GM23338 (cell line): ENCODE measurements around the gene MORC4. TPM values are rescaled to one million over a fixed set of nuclear protein-coding genes. Genes with fewer than 3 reads are reported as not detected.

Source experiments
- ATAC-seq: fragments of 200-7000 bp; cut with Tn5 transposase; 3 replicates; pipeline ENCODE4 v1.9.1; 2020
- DNase-seq: peaks from one replicate; pipeline ENCODE4 v3.0.0-alpha.2; 2015; ENCODE audit warnings: low spot score
- H2AFZ ChIP-seq: fragments of 200-600 bp; sonication (generic); 2 replicates; pipeline ENCODE4 v1.8.0; 2016; ENCODE audit warnings: antibody characterized with exemption, mild to moderate bottlenecking, moderate library complexity
- H3F3A ChIP-seq: fragments of 200-600 bp; sonication (generic); replicated peaks from 2 replicates; pipeline ENCODE4 v1.8.0; 2017; ENCODE audit warnings: antibody characterized with exemption, mixed run types, low read depth
- H3K27ac ChIP-seq: fragments of 200-600 bp; sonication (generic); 2 replicates; pipeline ENCODE4 v1.6.1; 2016; ENCODE audit warnings: low read depth
- H3K27me3 ChIP-seq: fragments of 200-600 bp; sonication (generic); 2 replicates; pipeline ENCODE4 v1.8.0; 2016; ENCODE audit warnings: mild to moderate bottlenecking, mixed run types, moderate library complexity; ENCODE audit not compliant: insufficient read depth
- H3K36me3 ChIP-seq: fragments of 200-600 bp; sonication (generic); 2 replicates; pipeline ENCODE4 v1.8.0; 2016; ENCODE audit warnings: mild to moderate bottlenecking; ENCODE audit not compliant: insufficient read depth
- H3K4me1 ChIP-seq: fragments of 200-600 bp; sonication (generic); 2 replicates; pipeline ENCODE4 v1.8.0; 2016; ENCODE audit warnings: mild to moderate bottlenecking, moderate library complexity; ENCODE audit not compliant: insufficient read depth
- H3K4me2 ChIP-seq: fragments of 200-600 bp; sonication (generic); 2 replicates; pipeline ENCODE4 v1.7.1; 2017; ENCODE audit warnings: mixed run types
- H3K4me3 ChIP-seq: fragments of 200-600 bp; sonication (generic); 2 replicates; pipeline ENCODE4 v1.6.1; 2016; ENCODE audit warnings: mixed run types
- H3K79me2 ChIP-seq: fragments of 200-600 bp; sonication (generic); replicated peaks from 2 replicates; pipeline ENCODE4 v1.8.0; 2017; ENCODE audit warnings: mild to moderate bottlenecking; ENCODE audit not compliant: insufficient read depth
- H3K9me2 ChIP-seq: fragments of 200-600 bp; sonication (generic); 2 replicates; pipeline ENCODE4 v1.8.0; 2017; ENCODE audit not compliant: insufficient read depth
- H4K20me1 ChIP-seq: fragments of 200-600 bp; sonication (generic); replicated peaks from 2 replicates; pipeline ENCODE4 v1.8.0; 2017; ENCODE audit warnings: mild to moderate bottlenecking; ENCODE audit not compliant: insufficient read depth
- H3K27ac Mint-ChIP-seq: 2 replicates; pipeline ENCODE4 v1.8.0; 2020; ENCODE audit warnings: inconsistent platforms, mild to moderate bottlenecking, moderate library complexity, mixed read lengths
- H3K27me3 Mint-ChIP-seq: 3 replicates; pipeline ENCODE4 v1.8.0; 2022; ENCODE audit warnings: low read depth, mild to moderate bottlenecking, moderate library complexity, mixed read lengths, inconsistent platforms; ENCODE audit not compliant: insufficient read depth, poor library complexity
- H3K36me3 Mint-ChIP-seq: 3 replicates; pipeline ENCODE4 v1.8.0; 2021; ENCODE audit warnings: low read depth, mild to moderate bottlenecking, inconsistent platforms, moderate library complexity, mixed read lengths
- H3K4me1 Mint-ChIP-seq: 3 replicates; pipeline ENCODE4 v1.8.0; 2020; ENCODE audit warnings: mild to moderate bottlenecking, inconsistent platforms, mixed read lengths
- H3K4me3 Mint-ChIP-seq: 3 replicates; pipeline ENCODE4 v1.8.0; 2021; ENCODE audit warnings: moderate library complexity, mild to moderate bottlenecking, inconsistent platforms, mixed read lengths
- H3K9me3 Mint-ChIP-seq: 3 replicates; pipeline ENCODE4 v1.8.0; 2020; ENCODE audit warnings: moderate library complexity, mild to moderate bottlenecking, inconsistent platforms, mixed read lengths
- CREB1 ChIP-seq: fragments of 250-450 bp; sonication (Bioruptor Pico); IDR thresholded peaks from 2 replicates; pipeline ENCODE4 v1.5.0; 2020; ENCODE audit warnings: low read depth, mild to moderate bottlenecking, moderate library complexity
- EZH2 ChIP-seq: fragments of 200-600 bp; sonication (generic); IDR thresholded peaks from one replicate; pipeline ENCODE4 v1.8.0; 2017; ENCODE audit warnings: antibody characterized with exemption, mild to moderate bottlenecking, low read depth; ENCODE audit not compliant: unreplicated experiment
- EZH2phosphoT487 ChIP-seq: fragments of 200-600 bp; sonication (generic); IDR thresholded peaks from one replicate; pipeline ENCODE4 v1.8.1; 2018; ENCODE audit warnings: antibody characterized with exemption; ENCODE audit not compliant: unreplicated experiment
- JUNB ChIP-seq: IDR thresholded peaks from one replicate; pipeline ENCODE4 v1.6.1; 2016; ENCODE audit warnings: antibody characterized with exemption; ENCODE audit not compliant: unreplicated experiment
- NANOG ChIP-seq: IDR thresholded peaks from 2 replicates; pipeline ENCODE4 v1.6.1; 2016; ENCODE audit warnings: antibody characterized with exemption, borderline replicate concordance
- POLR2AphosphoS5 ChIP-seq: IDR thresholded peaks from 2 replicates; pipeline ENCODE4 v1.6.1; 2016; ENCODE audit warnings: antibody characterized with exemption, low read depth
- REST ChIP-seq: IDR thresholded peaks from one replicate; pipeline ENCODE4 v1.6.1; 2018; ENCODE audit warnings: antibody characterized with exemption; ENCODE audit not compliant: unreplicated experiment
- ZNF114 ChIP-seq: fragments of 250-450 bp; sonication (Bioruptor Pico); IDR thresholded peaks from 2 replicates; pipeline ENCODE4 v1.5.0; 2020; ENCODE audit warnings: mild to moderate bottlenecking, moderate library complexity
- ZNF331 ChIP-seq: fragments of 250-450 bp; sonication (Bioruptor Pico); IDR thresholded peaks from 2 replicates; pipeline ENCODE4 v1.5.0; 2020; ENCODE audit warnings: low read depth, mild to moderate bottlenecking, moderate library complexity
- ZNF462 ChIP-seq: fragments of 250-450 bp; sonication (Bioruptor Pico); IDR thresholded peaks from 2 replicates; pipeline ENCODE4 v1.5.0; 2020; ENCODE audit warnings: mild to moderate bottlenecking, moderate library complexity
- polyA plus RNA-seq: library from polyadenylated mRNA; unstranded; fragments of >200 nt; fragmentation: Nextera tagmentation; extraction: Ambion mirVana; gene quantifications from 2 replicates; pipeline ENCODE4 v1.2.1, GENCODE V29; 2016
- total RNA-seq: library from RNA; depleted of rRNA; stranded (reverse); fragments of >200 nt; shearing (Covaris generic); gene quantifications from 2 replicates; pipeline ENCODE4 v1.2.3, GENCODE V29; 2014
- TF ChIP-seq, protein P1 (sequence below): IDR thresholded peaks from 2 replicates; pipeline ENCODE4 v1.6.1; 2016; ENCODE audit warnings: antibody characterized with exemption
- TF ChIP-seq, protein P2 (sequence below), 2 experiments: fragments of 200-600 bp in 1 of 2; sonication (generic) in 1 of 2; conservative IDR thresholded peaks; 2 replicates each; pipeline versions ENCODE4 v1.5.1 to v1.6.1; 2016 to 2017; ENCODE audit warnings: antibody characterized with exemption in 2 of 2, low read depth in 2 of 2, mild to moderate bottlenecking in 2 of 2, moderate library complexity in 1 of 2

MORC4 gene
- total and polyA plus RNA-seq, 2 experiments from 2014 or later: 1.6 to 1.7 TPM

- Mint-ChIP-seq H3K27ac (no peak overlapping the region), H3K4me1 (peaks cover 7% of the 10 kb centered on the region; the same call in 2 of the 3 replicates), H3K4me3 (no peak overlapping the region), H3K27me3 (peaks cover 2% of the 10 kb centered on the region), H3K36me3 (no peaks in the 10 kb centered on the region), H3K9me3 (no peaks in the 10 kb centered on the region)
- no peaks in the 10 kb centered on the region for H3K4me1 ChIP-seq
- no peaks in the 10 kb centered on the region for H3K9me2 ChIP-seq
- ATAC-seq (no peak), DNase-seq (no peak)
- H3K4me3 ChIP-seq: no peak overlapping the region
- H3F3A ChIP-seq: no peaks in the 10 kb centered on the region
- H4K20me1 ChIP-seq: no peaks in the 10 kb centered on the region
- H3K79me2 ChIP-seq: no peaks in the 10 kb centered on the region
- H3K27me3 ChIP-seq: no peaks in the 10 kb centered on the region
- no peak overlapping the region for H3K27ac ChIP-seq
- H3K36me3 ChIP-seq: no peaks in the 10 kb centered on the region
- no peak overlapping the region for H2AFZ ChIP-seq
- no peak overlapping the region for H3K4me2 ChIP-seq
- no peak for TF ChIP-seq REST
- no peak for TF ChIP-seq POLR2AphosphoS5
- no peak for TF ChIP-seq ZNF331 (CRISPR knock-in tag)
- TF ChIP-seq EZH2: no peak
- no peak for TF ChIP-seq CREB1 (CRISPR knock-in tag)
- TF ChIP-seq, protein P1, sequence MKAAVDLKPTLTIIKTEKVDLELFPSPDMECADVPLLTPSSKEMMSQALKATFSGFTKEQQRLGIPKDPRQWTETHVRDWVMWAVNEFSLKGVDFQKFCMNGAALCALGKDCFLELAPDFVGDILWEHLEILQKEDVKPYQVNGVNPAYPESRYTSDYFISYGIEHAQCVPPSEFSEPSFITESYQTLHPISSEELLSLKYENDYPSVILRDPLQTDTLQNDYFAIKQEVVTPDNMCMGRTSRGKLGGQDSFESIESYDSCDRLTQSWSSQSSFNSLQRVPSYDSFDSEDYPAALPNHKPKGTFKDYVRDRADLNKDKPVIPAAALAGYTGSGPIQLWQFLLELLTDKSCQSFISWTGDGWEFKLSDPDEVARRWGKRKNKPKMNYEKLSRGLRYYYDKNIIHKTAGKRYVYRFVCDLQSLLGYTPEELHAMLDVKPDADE: no peak
- TF ChIP-seq EZH2phosphoT487: no peak
- TF ChIP-seq JUNB: no peak
- TF ChIP-seq, protein P2, sequence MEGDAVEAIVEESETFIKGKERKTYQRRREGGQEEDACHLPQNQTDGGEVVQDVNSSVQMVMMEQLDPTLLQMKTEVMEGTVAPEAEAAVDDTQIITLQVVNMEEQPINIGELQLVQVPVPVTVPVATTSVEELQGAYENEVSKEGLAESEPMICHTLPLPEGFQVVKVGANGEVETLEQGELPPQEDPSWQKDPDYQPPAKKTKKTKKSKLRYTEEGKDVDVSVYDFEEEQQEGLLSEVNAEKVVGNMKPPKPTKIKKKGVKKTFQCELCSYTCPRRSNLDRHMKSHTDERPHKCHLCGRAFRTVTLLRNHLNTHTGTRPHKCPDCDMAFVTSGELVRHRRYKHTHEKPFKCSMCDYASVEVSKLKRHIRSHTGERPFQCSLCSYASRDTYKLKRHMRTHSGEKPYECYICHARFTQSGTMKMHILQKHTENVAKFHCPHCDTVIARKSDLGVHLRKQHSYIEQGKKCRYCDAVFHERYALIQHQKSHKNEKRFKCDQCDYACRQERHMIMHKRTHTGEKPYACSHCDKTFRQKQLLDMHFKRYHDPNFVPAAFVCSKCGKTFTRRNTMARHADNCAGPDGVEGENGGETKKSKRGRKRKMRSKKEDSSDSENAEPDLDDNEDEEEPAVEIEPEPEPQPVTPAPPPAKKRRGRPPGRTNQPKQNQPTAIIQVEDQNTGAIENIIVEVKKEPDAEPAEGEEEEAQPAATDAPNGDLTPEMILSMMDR (conservative IDR thresholded peaks at IDR 0.05; ENCODE audit: low read depth in 2 of 2): no peak
- TF ChIP-seq ZNF114 (CRISPR knock-in tag): no peak
- TF ChIP-seq ZNF462 (CRISPR knock-in tag): no peak
- no peak for TF ChIP-seq NANOG
Measured at GRCh38 chrX:106894978-106895452, 105.0 kb downstream of the MORC4 start.
